GM12872 (cell line): ENCODE data around the gene NOL9.

Experiments used
- TF ChIP-seq, protein P1 (sequence below): IDR thresholded peaks from 3 replicates; pipeline ENCODE4 v1.5.1; 2011; ENCODE audit warnings: low read depth, mild to moderate bottlenecking, low read length, moderate library complexity; ENCODE audit not compliant: insufficient read depth

The NOL9 gene

DNA sequence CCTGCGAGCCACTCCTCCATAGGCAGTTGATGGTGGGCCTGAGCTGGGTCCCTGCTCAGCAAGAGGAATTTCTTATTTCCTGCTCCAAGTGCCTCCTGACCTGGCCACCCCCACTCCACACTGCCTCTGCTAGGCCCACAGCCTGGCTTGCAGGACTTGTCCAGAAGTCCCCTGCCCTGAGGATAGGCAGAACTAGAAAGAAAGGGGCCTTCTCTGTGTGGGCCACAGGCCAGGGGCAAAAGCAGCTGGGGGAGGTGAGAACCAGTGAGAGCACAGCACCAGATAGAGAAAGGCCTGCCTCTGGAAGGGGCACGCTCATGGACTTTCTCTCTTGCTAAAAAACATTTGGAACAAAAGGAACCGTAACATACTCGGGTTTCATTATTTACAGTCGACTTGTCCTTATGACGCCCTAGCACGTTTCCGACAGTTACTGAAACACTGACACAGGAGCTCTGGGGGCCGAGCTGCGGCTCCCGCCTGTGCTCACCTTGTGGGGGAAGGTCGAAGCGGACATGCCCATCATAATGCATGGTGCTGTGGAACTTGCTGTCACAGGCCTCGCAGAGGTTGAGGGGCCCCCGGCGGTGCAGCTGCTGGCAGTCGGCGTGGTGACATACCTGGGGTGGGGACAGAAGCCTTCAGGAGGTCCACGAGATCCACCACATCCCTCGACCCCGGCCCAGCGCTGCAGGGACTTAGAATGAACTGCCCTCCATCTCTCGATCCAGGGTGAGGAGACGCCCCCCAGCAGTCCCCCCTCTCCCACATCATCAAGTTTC lies 77.1 kb downstream of the NOL9 start:
- TF ChIP-seq, protein P1, sequence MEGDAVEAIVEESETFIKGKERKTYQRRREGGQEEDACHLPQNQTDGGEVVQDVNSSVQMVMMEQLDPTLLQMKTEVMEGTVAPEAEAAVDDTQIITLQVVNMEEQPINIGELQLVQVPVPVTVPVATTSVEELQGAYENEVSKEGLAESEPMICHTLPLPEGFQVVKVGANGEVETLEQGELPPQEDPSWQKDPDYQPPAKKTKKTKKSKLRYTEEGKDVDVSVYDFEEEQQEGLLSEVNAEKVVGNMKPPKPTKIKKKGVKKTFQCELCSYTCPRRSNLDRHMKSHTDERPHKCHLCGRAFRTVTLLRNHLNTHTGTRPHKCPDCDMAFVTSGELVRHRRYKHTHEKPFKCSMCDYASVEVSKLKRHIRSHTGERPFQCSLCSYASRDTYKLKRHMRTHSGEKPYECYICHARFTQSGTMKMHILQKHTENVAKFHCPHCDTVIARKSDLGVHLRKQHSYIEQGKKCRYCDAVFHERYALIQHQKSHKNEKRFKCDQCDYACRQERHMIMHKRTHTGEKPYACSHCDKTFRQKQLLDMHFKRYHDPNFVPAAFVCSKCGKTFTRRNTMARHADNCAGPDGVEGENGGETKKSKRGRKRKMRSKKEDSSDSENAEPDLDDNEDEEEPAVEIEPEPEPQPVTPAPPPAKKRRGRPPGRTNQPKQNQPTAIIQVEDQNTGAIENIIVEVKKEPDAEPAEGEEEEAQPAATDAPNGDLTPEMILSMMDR: no peak

DNA sequence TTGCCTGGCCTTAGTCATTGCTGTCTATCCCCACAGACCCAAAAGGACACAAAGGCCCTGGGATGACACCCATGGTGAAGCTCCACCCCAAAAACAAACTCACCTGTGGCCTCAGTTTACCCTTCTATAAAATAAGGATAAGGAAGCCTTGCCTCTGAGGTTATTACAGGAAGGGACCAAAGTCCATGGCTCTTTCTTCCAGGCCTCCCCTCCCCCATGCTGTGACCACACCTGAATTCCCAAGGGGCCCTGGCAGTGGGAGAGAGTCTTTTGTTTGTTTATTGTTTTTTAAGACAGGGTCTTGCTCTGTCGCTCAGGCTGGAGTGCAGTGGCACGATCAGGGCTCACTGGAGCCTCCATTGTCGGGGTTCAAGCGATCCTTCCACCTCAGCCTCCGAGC lies 77.8 kb downstream of the NOL9 start:
- TF ChIP-seq, protein P1: no peak

DNA sequence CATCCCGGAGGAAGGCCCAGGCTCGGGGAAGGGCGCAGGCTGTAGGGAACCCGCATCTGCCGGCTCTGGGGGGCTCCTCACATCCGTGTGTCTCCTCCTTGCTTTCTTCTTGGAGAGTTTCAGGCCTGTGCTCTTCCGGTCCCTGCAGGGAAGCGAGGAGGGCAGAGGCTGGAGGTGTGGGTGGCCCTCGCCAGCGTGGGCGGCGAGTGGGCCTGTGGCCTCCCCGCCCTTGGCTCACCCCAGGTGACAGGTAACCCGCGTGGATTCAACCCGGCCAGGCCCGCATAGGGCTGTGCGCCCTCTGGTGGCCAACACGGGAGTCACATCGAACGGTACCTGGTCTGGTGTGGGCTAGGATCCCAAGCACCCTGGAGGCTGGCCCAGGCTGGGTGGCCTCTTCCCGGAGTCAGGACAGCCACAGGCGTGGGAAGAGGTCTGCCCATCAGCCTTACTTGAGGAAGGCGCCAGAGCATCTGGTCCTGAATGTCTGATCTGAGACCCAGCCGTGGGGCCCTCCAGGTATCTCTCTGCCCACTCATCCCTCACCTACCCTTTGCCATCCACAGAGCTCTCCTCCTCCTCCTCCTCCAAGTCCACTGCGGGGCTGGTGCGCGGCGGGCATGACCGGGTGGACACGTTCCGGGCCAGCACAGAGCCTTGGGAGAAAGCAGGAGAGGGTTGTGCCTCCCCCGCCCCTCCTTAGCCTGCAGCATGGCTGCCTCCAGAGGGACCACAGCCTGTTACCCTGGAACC lies 78.8 kb downstream of the NOL9 start:
- TF ChIP-seq, protein P1: peak; percentile 99

DNA sequence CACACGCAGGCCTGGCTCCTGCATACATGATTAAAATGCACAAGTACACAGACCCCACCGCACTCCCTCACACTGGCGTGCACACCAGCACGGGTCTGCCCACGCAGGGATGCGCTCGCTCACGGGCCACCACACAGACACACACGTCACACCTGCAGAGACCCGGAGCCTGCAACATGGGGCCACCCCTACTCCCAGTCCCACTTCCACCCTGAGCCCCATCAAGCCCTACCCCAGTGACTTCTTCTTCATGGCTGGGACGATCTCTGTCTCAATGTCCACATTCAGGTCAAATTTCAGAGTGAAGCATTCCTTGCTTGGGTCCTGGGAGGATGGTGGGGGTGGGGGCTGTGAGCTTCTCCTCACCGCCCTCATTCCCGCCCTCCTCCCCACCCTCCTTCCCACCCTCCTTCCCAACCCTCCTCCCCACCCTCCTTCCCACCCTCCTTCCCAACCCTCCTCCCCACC lies 79.5 kb downstream of the NOL9 start:
- TF ChIP-seq, protein P1: no peak

DNA sequence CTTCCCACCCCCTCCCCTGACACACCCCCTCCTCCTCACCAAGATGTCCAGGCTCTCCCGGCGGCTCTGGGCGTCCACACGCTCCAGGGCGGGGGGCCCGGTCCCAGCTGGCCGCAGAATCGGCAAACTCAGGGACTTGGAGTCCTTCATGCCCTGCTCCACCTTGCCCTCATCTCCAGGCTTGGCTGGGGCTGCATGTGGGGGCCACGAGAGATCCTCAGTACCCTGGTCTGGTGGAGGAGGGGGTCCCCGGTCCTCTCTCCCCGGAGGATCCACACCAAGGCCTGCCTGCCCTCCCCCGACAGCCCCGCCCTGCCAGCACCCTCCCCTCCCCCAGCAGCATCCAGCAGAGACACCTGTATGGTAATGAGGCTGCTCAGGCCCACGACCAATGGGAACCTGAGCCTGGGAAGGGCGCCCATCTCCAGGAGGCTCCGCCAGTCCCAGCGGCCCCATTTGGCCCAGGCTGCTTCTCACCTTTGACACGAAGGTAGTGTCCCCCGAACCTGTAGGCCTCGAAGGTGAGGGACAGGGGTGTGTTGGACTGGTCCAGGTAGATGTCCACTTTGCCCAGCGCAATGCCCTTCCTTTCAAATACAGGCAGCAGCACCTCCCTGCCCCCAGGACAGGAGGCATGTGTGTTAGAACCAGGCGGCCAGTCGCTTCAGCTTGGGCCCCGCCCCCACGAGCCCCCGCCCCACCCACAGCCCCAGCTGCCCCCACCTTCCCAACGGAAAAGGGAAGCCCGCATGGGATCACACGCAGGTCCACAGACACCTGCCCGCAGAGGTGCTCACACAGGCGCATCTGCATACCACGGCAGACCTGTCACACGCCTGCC lies 80.1 kb downstream of the NOL9 start:
- TF ChIP-seq, protein P1: no peak

DNA sequence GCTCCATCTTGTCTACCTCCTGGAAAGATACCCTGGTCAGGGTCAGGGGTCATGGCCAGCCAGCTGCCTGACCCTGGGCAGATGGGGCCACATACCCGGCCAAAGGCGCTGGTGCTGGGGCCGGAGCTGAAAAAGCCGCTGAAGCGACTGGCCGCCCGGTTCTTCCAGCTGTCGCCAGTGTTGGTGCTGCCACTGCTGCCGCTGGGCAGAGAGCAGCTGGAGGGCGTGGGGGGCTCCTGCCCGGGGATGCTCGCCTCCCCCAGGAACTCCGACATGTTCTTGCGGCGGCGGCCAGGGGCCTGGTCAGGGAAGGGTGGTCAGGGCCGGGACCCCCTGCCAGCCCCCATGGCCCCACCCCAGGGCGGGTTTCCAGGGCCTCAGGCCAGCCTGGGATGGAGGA lies 81.2 kb downstream of the NOL9 start:
- TF ChIP-seq, protein P1: no peak

DNA sequence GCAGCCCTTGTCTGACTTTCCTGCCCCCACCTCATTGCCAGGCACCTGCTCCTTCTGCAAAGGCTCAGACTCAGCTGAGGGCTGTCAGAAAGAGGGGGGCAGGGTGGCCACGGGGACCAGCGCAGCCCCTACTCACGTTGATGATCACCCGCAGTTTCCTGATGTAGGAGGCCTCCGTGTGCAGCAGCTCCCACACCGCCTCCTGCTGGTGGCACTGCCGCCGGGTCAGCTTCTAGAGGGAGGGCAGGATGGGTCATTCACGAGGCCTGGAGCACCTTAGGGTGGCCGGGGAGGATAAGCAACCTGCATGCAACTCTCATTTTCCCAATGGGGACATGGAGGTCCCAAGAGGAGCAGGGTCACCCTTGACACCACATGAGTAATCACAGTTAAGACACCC lies 81.9 kb downstream of the NOL9 start:
- TF ChIP-seq, protein P1: peak; percentile 46
